Stimulated activated CD4-positive, alpha-beta T cell treated with anti-CD3 and anti-CD28 coated beads, Interleukin-15, amount 100 ng/mL, for 1 hour (primary cell): ENCODE measurements around the gene ABCA12.

ENCODE experiments used
- DNase-seq, 2 donors: peaks; one replicate each; pipeline ENCODE4 v3.0.0-alpha.2; 2020; ENCODE audit warnings: low read depth in 1 of 2, low spot score in 1 of 2

ABCA12 gene

DNA sequence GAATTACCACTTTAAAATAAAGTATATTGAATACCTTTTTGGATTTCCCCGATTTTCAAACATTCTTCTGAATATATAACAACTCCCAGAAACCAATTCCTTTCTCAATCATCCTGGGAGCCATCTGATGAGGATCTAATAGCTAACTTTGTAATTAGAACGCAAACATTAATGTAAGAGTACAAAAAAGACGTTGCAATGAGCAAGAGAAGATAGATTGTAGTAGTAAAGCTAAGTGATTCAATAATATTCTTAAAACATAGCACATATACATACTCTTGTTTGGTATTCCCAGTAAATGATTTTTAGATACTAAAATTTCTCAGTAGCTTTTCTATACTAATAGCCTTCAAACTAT is 1.1 kb downstream of the ABCA12 start:
- DNase-seq = no peak

DNA sequence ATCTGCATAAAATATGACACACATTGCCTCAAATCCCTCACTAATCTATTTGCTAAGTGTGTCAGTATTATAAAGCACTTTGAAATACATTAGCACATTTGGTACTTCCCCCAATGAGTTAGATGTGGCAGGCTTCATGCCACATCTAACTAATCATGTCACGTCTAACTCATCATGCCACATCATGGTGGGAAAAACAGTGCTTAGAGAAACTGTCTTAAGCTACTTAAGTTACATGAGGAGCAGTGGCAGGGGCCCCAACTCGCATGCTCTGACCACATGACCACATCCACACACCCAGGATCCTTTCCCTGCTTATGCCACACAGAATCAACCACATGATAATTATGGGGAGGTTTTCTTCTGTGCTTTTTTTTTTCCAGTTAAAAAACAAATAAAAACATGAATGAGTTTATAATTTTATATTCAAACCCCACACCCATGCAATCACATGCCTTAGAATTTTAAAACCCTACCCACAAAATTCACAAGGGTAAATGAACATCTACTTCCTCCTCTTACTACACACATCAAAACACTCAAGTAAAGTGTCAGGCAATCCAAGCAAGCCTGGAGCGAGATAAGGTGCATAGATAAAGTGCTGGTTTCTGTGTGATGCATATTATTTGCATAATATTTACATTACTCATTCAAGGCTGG is 1.6 kb downstream of the ABCA12 start:
- DNase-seq = no peak

DNA sequence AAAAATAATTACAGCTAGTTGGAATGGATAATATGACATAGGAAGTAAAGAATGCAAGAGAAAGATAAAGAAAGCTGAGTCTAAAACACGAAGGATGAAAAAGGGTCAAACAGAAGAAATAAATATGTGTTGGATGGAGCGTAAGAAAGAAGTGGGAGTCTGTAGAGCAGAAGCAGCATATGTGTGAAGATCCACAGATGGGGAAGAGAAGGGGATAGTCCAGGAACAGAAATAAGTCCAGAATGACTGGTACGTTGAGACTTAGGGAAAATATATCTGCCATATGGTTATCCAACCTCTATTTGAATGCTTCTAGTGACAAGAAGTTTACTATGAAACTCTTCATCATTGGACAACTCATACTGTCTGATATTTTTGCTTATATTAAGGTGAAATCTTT is 18.0 kb downstream of the ABCA12 start:
- no peak for DNase-seq

DNA sequence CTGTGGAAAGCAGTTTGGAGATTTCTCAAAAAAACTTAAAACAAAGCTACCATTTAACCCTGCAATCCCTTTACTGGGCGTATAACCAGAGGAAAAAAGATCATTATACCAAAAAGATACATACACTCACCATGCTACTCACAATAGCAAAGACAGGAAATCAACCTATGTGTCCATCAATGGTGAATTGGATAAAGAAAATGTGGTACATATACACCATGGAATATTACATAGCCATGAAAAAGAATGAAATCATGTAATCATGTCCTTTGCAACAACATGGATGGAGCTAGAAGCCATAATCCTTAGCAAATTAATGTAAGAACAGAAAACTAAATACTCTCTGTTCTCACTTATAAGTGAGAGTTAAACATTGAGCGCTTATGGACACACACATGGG is 18.6 kb downstream of the ABCA12 start:
- DNase-seq = no peak

DNA sequence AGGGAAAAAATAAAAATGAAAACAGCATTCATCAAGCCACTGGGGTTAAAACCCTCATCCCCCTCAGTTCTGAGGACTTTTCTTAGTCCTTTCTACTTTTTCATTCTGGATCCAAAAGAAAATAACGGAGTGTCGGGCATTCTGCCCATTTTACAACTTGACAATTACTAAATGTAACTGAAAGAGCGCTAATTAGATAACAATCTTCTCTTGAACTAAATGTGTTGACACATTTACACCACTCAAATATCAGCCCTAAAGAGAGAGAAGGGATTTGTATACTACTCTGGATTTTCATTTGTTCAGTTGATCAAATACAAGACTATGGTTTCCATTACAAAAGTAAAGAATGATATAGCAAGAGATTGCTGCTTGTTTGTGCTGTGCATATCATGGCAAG is 27.5 kb downstream of the ABCA12 start:
- no peak for DNase-seq

- no peak for DNase-seq
Measured at GRCh38 chr2:215107216-215108056, 31.0 kb downstream of the ABCA12 start.

GRCh38 chr2:215105607-215106354 is 32.6 kb downstream of the ABCA12 start:
- DNase-seq = no peak

DNA sequence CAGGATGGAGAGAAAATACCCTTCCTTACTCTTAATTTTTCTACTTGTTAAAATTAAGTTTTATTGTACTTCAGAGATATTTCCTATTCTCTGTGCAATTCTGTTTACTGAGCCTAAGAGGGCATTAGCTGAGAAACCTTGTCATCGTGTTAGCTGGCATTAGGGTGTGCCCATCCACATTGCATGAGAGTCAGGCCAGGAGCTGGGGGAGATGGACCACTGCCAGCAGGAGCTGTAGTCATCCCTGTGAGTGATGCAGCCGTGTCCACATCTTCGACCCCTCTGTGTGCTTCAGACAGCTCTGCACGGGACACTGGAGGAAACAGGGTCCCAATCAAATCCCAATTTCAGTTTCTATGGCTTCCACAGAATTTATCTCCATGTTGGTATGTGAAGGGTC is 34.2 kb downstream of the ABCA12 start:
- DNase-seq = no peak

- DNase-seq = no peak
Measured at GRCh38 chr2:215098875-215099274, 39.6 kb downstream of the ABCA12 start.

- no peak for DNase-seq
Measured at GRCh38 chr2:215084080-215084479, 54.3 kb downstream of the ABCA12 start.

GRCh38 chr2:215083146-215083545 is 55.3 kb downstream of the ABCA12 start:
- DNase-seq = no peak

DNA sequence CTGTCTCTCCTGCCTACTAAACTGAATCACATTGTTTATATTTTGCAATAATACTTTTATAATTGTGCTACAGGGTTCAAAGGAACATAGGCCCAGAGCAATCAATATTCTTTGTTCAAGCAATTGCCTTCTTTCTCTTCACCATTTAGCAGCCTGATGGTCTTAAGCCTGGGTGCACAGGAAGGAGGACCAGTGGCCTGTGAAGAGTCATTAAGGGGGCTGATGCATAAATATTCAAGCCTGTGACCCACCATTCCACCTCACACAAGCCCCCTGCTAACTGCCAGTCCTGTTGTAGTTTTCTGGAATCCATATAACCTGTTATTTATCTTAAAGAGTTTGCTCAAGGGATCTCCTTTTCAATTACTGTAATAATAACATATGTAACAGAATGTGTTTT is 56.0 kb downstream of the ABCA12 start:
- no peak for DNase-seq

GRCh38 chr2:215080545-215080944 is 57.9 kb downstream of the ABCA12 start:
- no peak for DNase-seq

DNA sequence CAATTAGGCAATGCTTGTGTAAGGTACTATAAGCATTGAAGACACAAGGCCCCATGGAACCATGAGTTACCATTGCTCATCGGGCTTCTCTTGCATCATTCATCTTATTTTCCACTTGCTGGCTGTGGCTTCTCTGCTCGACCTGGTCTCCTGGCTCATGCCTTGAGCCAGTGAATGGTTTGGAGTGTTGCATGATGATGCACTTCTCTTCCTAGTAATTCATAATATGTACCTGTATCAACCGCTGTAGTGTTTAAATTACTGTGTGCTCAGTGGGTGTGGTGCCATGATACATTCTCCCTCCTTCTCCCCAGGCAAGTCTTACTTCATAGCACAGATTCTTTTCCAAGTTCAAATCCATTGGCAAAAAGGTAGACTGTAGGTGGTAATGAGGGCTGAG is 66.8 kb downstream of the ABCA12 start:
- no peak for DNase-seq

- no peak for DNase-seq
Measured at GRCh38 chr2:215068399-215068798, 70.0 kb downstream of the ABCA12 start.

DNA sequence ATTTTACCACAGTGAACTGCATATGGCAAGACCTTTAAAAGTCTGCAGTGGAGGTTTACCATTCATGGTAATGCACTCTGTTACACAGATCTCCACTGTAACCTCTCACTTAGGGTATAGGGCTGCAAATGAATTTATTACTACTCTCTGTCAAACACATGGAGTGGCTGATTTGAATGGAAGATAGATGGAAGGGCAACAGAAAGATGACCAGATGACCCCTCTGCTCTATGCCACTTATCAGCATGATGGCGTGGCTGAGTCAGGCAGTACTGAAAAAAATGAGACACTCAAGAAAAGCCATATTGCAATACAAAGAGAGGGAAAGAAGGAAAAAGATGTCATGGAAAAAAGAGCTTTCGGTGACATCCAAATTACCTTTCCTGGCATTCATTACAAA is 72.3 kb downstream of the ABCA12 start:
- DNase-seq = no peak

- DNase-seq = no peak
Measured at GRCh38 chr2:215063526-215063925, 74.9 kb downstream of the ABCA12 start.

DNA sequence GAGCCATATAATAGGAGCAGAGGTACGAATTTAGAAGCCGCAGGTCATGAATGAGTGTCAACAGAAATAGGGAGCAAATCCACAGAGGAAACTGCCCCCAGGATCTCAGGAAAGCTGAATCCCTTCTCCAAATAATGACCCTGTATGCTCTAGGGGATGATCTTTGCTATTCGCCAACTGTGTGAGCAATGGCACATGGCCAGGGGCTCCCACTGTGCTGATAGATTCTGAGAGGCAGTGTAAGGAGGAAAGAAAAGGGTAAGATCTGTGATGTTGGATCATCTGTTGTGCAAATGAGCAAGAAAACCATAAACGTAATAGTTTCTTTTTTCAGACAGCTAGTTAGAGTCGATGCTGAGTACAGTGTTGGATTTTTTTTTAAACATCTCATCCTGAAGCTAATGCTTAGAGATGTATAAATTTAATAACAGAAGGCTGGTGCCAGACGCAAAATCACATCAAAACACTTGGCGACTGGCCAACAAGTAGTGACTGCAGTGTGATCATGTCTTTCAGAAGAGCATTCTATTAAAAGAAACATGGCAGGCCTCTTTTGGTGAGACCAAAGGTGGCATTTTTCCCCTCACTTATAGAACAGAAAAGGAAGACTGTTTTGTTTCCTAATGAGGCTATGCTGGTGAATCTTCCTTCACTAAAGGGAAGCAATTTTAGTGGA is 77.4 kb downstream of the ABCA12 start:
- no peak for DNase-seq

- no peak for DNase-seq
Measured at GRCh38 chr2:215059724-215060123, 78.7 kb downstream of the ABCA12 start.

DNA sequence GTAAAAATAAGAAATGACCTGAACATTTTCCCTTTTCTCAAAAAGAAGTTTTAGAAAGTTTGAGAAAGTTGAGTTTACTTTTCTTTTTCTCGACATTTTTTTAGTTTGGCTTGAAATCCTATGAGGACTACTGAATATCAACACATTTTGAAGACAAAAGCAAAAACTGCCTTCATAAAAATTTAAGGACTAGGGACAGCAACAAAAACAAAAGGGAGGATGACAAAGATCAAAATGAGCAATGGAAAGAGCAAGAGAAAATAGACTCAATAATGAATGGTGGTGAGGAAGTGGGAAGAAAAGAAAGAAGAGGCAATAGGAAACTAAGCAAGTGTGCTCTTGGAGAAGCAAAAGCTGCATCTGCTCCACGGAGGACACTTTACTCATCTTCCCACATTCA is 82.5 kb downstream of the ABCA12 start:
- DNase-seq = no peak

GRCh38 chr2:215052810-215053209 is 85.6 kb downstream of the ABCA12 start:
- no peak for DNase-seq

GRCh38 chr2:215052404-215052803 is 86.0 kb downstream of the ABCA12 start:
- DNase-seq = no peak
